Urinary bladder (tissue), 4 donors: Measurements from ENCODE around the gene ZFAND6. TPM values are rescaled to one million over a fixed set of nuclear protein-coding genes. Genes with fewer than 3 reads are reported as not detected.

Source experiments
- DNase-seq: peaks from one replicate; pipeline ENCODE4 v3.0.0-alpha.2; 2015; ENCODE audit errors: extremely low spot score
- H3K27ac ChIP-seq: one replicate; pipeline ENCODE4 v1.5.1; 2013; ENCODE audit warnings: low read depth, mild to moderate bottlenecking, moderate library complexity
- H3K36me3 ChIP-seq: one replicate; pipeline ENCODE4 v1.6.1; 2013; ENCODE audit warnings: mild to moderate bottlenecking, moderate library complexity; ENCODE audit not compliant: insufficient read depth
- H3K4me1 ChIP-seq: one replicate; pipeline ENCODE4 v1.6.1; 2013; ENCODE audit warnings: mild to moderate bottlenecking, moderate library complexity; ENCODE audit not compliant: insufficient read depth
- H3K4me3 ChIP-seq: one replicate; pipeline ENCODE4 v1.5.1; 2013; ENCODE audit warnings: low read depth, low read length
- WGBS: extraction: QIAGEN DNeasy Blood & Tissue Kit; methylation state at CpG from one replicate; pipeline ENCODE4 v1.1.7; 2013; 5-methylcytosine and 5-hydroxymethylcytosine counted together
- polyA plus RNA-seq: library from polyadenylated mRNA; stranded (reverse); fragments of 200-250 nt; gene quantifications from one replicate; pipeline ENCODE4 v1.2.3, GENCODE V29; 2013
- small RNA-seq: library from RNA; depleted of rRNA; stranded (forward); fragments of <200 nt; gene quantifications from one replicate; pipeline ENCODE3, GENCODE V24; 2014
- total RNA-seq: library from RNA; depleted of rRNA; stranded (reverse); fragments of >200 nt; gene quantifications from one replicate; pipeline ENCODE4 v1.2.3, GENCODE V29; 2014
- donor health status: healthy with polysubstance abuse.
- donor health status: healthy.

ZFAND6 gene
- total and polyA plus RNA-seq, 2 donors, result 69.1 to 164 TPM

DNA sequence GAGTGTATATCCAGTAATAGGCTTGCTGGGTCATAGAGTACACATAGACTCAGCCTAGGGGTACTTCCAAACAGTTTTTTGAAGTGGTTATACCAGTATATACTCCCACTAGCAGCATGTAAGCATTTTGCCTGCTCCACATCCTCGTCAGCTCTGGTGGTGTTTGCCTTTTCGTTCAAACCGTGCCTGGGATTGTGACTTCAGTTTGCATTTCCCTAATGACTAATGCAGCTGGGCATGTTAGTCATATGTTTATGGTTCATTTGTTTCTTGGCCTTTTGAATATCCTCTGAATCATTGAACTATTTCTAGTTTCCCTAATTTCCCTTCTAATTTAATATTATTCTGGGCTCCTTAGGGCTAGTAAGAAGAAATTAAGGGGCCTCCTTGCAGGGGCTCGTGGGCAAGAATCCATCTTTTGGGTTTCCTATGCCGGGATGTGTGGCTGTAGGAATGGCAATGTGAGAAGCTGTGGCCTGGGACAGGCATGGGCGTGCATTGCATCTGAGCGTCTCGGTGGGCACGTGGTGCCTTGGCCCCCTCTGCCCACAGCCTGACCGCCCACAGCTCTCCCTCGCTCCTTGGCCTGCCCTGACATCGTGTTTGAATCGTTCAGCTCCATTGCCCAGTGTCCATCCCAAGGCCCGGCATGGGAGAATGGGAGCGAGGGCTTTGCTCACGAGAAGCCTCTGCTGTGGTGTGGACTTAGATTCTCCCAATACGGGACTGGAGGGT is 119.7 kb downstream of the ZFAND6 start:
- no peak for DNase-seq
- H3K4me3 ChIP-seq, result no peak overlapping the region
- H3K27ac ChIP-seq, result no peak overlapping the region
- H3K36me3 ChIP-seq, result no peaks in the 10 kb centered on the region
- 88% methylated on average over 17 of the region's 17 CpGs for WGBS
- no peaks in the 10 kb centered on the region for H3K4me1 ChIP-seq

DNA sequence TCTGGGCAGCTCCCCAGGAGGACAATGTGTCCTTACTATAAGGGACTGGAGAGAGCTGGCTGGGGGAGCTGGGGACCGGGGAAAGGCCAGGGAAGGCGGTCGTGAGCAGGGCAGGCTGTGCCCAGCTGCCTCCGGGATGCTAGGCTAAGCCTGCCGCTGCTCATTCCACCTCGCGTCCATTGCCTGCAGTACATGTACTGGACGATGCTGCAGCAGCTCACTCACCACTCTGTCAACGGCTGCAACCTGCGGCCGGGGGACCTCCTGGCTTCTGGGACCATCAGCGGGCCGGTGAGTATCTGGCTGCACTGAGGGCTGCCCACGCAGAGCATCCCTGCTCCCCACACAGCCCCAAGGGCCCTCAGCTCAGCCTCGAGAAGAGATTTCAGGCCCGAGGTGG is 120.5 kb downstream of the ZFAND6 start:
- H3K27ac ChIP-seq, result no peak overlapping the region
- no peaks in the 10 kb centered on the region for H3K4me1 ChIP-seq
- WGBS, result 84% methylated on average over 16 of the region's 16 CpGs
- H3K36me3 ChIP-seq, result no peaks in the 10 kb centered on the region
- no peak overlapping the region for H3K4me3 ChIP-seq
- DNase-seq, result no peak

DNA sequence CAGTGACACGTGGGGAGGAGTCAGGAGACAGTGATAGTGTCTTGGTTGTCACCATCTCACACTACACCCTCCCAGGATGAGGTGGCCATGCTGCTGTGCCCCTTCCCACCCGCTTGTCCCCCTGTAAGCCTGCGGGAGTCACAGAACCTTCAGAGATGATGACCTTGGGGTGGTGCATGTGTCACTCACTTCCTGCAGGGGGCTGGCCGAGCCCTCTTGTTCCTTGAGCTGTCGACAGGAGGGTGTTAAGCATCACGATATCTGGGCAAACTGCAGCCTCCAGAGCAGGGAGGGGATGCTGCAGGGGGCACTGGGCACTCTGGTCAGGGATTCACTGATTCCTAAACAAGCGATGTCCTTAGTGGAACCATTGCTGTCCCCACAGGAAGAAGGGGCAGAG is 121.0 kb downstream of the ZFAND6 start:
- H3K4me3 ChIP-seq, result no peak overlapping the region
- no peak for DNase-seq
- no peak overlapping the region for H3K27ac ChIP-seq
- 77% methylated on average over 7 of the region's 7 CpGs for WGBS
- no peaks in the 10 kb centered on the region for H3K4me1 ChIP-seq
- H3K36me3 ChIP-seq, result no peaks in the 10 kb centered on the region

DNA sequence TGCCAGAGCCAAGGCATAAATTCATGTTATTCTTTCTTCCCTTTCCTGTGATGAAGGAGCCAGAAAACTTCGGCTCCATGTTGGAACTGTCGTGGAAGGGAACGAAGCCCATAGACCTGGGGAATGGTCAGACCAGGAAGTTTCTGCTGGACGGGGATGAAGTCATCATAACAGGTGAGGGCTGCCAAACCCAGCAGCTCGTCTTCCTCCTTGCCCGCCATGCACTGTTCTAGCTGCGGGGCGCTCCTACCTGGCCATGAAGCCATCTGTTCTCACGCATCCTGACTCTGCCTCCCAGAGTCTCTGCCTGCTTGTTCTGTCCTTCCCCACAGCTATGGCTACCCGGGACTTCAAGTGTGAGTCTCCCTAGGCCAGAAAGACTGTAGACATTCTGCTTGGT is 121.5 kb downstream of the ZFAND6 start:
- no peaks in the 10 kb centered on the region for H3K4me1 ChIP-seq
- DNase-seq, result no peak
- no peak overlapping the region for H3K4me3 ChIP-seq
- H3K36me3 ChIP-seq, result no peaks in the 10 kb centered on the region
- no peak overlapping the region for H3K27ac ChIP-seq
- WGBS, result 97% methylated on average over 10 of the region's 10 CpGs

DNA sequence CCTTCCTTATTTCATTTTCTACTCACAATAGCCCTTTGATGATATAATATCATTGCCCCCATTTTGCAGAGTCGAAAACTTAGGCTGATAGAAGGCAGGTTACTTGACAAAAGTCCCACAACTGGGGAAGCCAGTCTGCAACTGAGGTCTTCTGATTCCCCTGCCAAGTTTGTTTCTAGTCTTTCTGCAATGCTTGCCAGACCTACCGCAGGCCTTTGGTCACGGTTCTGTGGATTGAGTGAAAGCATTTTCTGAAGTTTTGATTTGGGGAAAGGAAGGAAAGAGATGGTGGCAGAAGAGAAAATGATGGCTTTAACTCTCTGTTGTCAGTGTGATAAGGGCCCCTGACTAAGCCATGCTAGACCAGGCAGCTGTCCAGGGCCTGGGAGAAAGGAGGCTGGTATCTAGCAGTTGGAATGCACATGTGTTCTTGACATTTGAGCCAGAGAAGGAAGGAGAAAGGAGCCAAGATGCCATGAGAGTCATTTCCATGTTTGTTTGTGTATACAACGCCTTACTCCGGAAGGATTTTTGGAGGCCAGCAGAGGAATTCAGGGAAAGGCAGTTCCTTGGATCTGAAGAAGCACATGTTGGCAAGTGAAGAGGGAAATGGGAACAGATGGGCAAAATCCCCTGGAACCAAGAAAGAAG is 123.3 kb downstream of the ZFAND6 start:
- Histone ChIP-seq H3K36me3 (no peaks in the 10 kb centered on the region), H3K4me3 (no peak overlapping the region), H3K4me1 (no peaks in the 10 kb centered on the region), H3K27ac (no peak overlapping the region)
- 45% methylated on average over 5 of the region's 5 CpGs for WGBS
- no peak for DNase-seq

DNA sequence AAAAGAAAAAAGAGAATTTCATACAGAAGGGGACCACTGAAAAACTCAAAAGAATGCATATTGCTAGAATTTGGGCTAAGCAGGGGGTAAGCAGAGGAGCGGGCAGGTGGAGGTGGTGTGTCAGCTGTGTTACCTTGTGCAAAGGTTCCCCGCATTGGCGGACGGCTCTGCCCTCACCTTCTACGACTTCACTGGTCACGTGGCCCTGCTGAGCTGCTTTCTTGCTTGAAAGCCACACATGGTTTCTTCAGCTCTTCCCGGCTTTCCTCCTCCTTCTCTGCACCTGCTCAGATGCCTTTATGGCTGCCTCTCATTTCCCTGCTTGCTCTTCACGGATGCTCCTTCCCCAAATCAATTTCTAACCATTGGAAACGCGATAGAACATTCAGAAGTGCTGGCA is 123.8 kb downstream of the ZFAND6 start:
- H3K27ac ChIP-seq, result no peak overlapping the region
- H3K36me3 ChIP-seq, result no peaks in the 10 kb centered on the region
- WGBS, result 92% methylated on average over 10 of the region's 10 CpGs
- DNase-seq, result no peak
- no peak overlapping the region for H3K4me3 ChIP-seq
- H3K4me1 ChIP-seq, result no peaks in the 10 kb centered on the region

DNA sequence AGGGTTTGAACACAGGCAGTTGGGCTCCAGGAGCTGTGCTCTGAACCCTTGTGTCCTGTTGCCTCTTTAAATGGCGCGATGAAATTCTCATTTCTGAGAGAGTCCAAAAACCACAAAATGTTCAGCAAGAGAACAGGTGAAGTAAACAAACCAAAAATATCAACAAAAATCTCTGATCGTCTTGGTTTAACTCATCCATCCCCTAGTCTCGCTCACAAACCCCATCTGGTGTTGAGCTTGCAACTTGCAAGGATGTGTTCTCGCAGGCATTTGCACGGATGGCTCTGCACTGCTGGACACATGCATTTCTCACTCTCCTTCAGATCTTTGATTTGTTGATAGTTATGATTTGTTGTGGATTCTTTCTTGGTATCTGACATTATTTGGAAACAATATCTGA is 124.4 kb downstream of the ZFAND6 start:
- WGBS, result 78% methylated on average over 6 of the region's 6 CpGs
- no peaks in the 10 kb centered on the region for H3K36me3 ChIP-seq

DNA sequence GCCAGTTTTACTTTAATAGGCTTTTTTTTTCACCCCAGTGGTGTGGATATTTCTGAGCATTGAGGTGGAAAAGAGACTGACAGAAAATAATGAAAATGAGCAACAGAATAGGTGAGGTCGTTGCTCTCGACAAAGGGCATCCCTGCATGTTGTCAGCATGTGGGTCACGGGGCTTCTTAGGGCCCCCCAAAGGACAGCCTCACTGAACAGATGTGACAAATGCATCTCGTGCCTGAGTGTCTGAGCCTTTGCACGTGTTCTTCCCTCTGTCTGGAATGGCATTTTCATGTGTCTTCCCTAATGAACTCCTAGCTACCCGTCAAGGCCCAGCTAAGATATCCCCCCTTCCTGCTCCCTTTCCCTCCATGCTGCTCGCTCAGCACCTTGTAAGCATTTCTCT is 125.1 kb downstream of the ZFAND6 start:
- H3K36me3 ChIP-seq, result no peaks in the 10 kb centered on the region
- DNase-seq, result no peak
- H3K27ac ChIP-seq, result no peak overlapping the region
- no peak overlapping the region for H3K4me3 ChIP-seq
- no peaks in the 10 kb centered on the region for H3K4me1 ChIP-seq
- WGBS, result 86% methylated on average over 7 of the region's 7 CpGs

More for the DNA sequence above, 124.4 kb downstream of the ZFAND6 start:
- no peak for DNase-seq
- Histone ChIP-seq H3K4me1 (no peaks in the 10 kb centered on the region), H3K4me3 (no peak overlapping the region), H3K27ac (no peak overlapping the region)

DNA sequence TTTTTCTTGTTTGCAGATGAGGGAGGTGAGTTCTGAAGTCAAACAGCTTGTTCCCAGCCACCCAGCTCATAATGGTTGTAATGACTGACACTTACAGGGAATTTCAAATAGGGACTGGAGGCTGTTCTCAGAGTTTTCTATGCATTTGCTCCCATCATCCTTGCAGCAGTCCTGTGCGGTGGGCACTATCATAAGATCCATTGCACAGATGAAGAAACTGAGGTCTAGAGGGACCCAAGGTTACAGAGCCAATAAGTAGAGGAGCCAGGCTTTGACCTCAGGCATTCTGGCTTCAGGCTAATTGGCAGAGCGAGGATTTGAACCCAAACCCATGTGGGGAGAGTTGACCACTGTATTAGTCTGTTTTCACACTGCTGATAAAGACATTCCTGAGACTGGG is 125.7 kb downstream of the ZFAND6 start:
- H3K36me3 ChIP-seq, result no peaks in the 10 kb centered on the region
- no peaks in the 10 kb centered on the region for H3K4me1 ChIP-seq
- H3K4me3 ChIP-seq, result no peak overlapping the region
- no peak for DNase-seq
- 98% methylated on average over 2 of the region's 2 CpGs for WGBS
- H3K27ac ChIP-seq, result no peak overlapping the region

DNA sequence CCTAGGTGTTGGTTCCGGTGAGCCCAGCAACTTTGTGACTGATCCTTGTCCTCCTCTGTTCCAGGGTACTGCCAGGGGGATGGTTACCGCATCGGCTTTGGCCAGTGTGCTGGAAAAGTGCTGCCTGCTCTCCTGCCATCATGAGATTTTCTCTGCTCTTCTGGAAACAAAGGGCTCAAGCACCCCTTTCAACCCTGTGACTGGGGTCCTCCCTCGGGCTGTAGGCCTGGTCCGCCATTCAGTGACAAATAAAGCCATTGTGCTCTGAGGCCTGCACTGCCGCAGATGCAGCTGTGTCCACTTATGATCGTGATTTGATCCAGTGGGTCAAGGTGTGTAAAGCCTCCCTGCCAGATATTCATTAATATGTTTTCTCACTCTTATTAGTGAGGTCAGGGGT is 126.6 kb downstream of the ZFAND6 start:
- 95% methylated on average over 7 of the region's 7 CpGs for WGBS
- DNase-seq, result no peak
- no peaks in the 10 kb centered on the region for H3K4me1 ChIP-seq
- no peaks in the 10 kb centered on the region for H3K36me3 ChIP-seq
- no peak overlapping the region for H3K27ac ChIP-seq
- no peak overlapping the region for H3K4me3 ChIP-seq

DNA sequence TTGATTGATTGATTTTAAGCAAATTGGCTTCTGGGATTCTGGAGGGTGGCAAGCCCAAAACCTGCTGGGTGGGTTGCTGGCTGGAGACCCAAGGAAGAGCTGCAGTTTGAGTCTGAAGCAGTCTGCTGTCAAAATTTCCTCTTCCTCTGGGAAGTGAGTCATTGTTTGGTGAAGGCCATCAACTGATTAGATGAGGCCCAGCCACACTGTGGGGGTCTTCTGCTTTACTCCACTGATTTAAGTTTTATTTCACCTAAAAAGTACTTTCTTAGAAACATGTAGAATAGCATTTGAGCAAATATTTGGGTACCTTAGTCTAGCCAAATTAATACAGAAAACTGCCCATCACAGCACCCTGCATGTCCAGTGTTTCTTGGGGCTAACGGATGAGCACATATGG is 127.1 kb downstream of the ZFAND6 start:
- no peaks in the 10 kb centered on the region for H3K36me3 ChIP-seq
- H3K4me1 ChIP-seq, result no peaks in the 10 kb centered on the region
- 98% methylated on average over 1 of the region's 1 CpG for WGBS
- DNase-seq, result no peak
- H3K27ac ChIP-seq, result no peak overlapping the region
- no peak overlapping the region for H3K4me3 ChIP-seq

Small RNA genes lying within 50 kb of the gene (small RNA-seq; reads per million reads assigned to genes)
- not detected for gene RF00017

Other genes with a start within 250 kb of the ZFAND6 start
- gene MTHFS, start 162.7 kb upstream of the ZFAND6 start, total RNA-seq, result 10.7 TPM
- 36.2 TPM for gene MTHFS, start 162.7 kb upstream of the ZFAND6 start, polyA plus RNA-seq
- 2.3 TPM for gene BCL2A1, start 88.5 kb upstream of the ZFAND6 start, total RNA-seq
- gene BCL2A1, start 88.5 kb upstream of the ZFAND6 start, polyA plus RNA-seq, result 1.8 TPM
- gene FAH, start 93.3 kb downstream of the ZFAND6 start, total RNA-seq, result 8.1 TPM
- gene FAH, start 93.3 kb downstream of the ZFAND6 start, polyA plus RNA-seq, result 21.9 TPM
- gene CTXND1, start 192.5 kb downstream of the ZFAND6 start, total RNA-seq, result 0.79 TPM
- 0.42 TPM for gene CTXND1, start 192.5 kb downstream of the ZFAND6 start, polyA plus RNA-seq